Mesendoderm (in vitro differentiated cells): ENCODE data around the gene RNFT2.

Experiments
- DNase-seq: peaks from one replicate; pipeline ENCODE4 v3.0.0; 2013
- H2AK5ac ChIP-seq: 2 replicates; pipeline ENCODE4 v1.6.1; 2013; ENCODE audit warnings: low read length, inconsistent platforms
- H2BK120ac ChIP-seq: 2 replicates; pipeline ENCODE4 v1.6.1; 2013; ENCODE audit warnings: low read depth, mild to moderate bottlenecking, low read length, moderate library complexity, mixed read lengths
- H2BK15ac ChIP-seq: replicated peaks from 2 replicates; pipeline ENCODE4 v1.6.1; 2013; ENCODE audit warnings: low read depth, mild to moderate bottlenecking, moderate library complexity
- H2BK5ac ChIP-seq: 2 replicates; pipeline ENCODE4 v1.6.1; 2013; ENCODE audit warnings: low read length, inconsistent platforms
- H3K18ac ChIP-seq: 2 replicates; pipeline ENCODE4 v1.6.1; 2013; ENCODE audit warnings: mild to moderate bottlenecking, low read length, mixed read lengths
- H3K23ac ChIP-seq: one replicate; pipeline ENCODE4 v1.6.1; 2013; ENCODE audit warnings: low read length
- H3K27ac ChIP-seq: 2 replicates; pipeline ENCODE4 v1.5.1; 2013; ENCODE audit warnings: low read depth, mild to moderate bottlenecking, inconsistent platforms, low read length, moderate library complexity
- H3K27me3 ChIP-seq: 2 replicates; pipeline ENCODE4 v1.6.1; 2013; ENCODE audit warnings: low read length, control low read depth, mild to moderate bottlenecking, inconsistent platforms; ENCODE audit not compliant: insufficient read depth, poor library complexity
- H3K36me3 ChIP-seq: 2 replicates; pipeline ENCODE4 v1.6.1; 2013; ENCODE audit warnings: low read length, inconsistent platforms; ENCODE audit not compliant: control insufficient read depth, insufficient read depth
- H3K4ac ChIP-seq: one replicate; pipeline ENCODE4 v1.6.1; 2013; ENCODE audit warnings: low read depth, mild to moderate bottlenecking, low read length, moderate library complexity
- H3K4me1 ChIP-seq: 2 replicates; pipeline ENCODE4 v1.6.1; 2013; ENCODE audit warnings: low read depth, low read length, inconsistent platforms; ENCODE audit not compliant: control insufficient read depth
- H3K4me2 ChIP-seq: 2 replicates; pipeline ENCODE4 v1.6.1; 2013; ENCODE audit warnings: low read length
- H3K4me3 ChIP-seq: 2 replicates; pipeline ENCODE4 v1.5.1; 2013; ENCODE audit warnings: mild to moderate bottlenecking, low read length
- H3K56ac ChIP-seq: one replicate; pipeline ENCODE4 v1.6.1; 2013; ENCODE audit warnings: low read length
- H3K79me1 ChIP-seq: 2 replicates; pipeline ENCODE4 v1.6.1; 2013; ENCODE audit warnings: low read length, inconsistent platforms
- H3K79me2 ChIP-seq: 2 replicates; pipeline ENCODE4 v1.6.1; 2013; ENCODE audit warnings: mild to moderate bottlenecking, low read length; ENCODE audit not compliant: control insufficient read depth, insufficient read depth
- H3K9ac ChIP-seq: 2 replicates; pipeline ENCODE4 v1.6.1; 2013; ENCODE audit warnings: low read length, inconsistent platforms
- H4K5ac ChIP-seq: one replicate; pipeline ENCODE4 v1.6.1; 2013; ENCODE audit warnings: low read length
- H4K8ac ChIP-seq: one replicate; pipeline ENCODE4 v1.6.1; 2013; ENCODE audit warnings: low read depth, mild to moderate bottlenecking, control low read depth, low read length, moderate library complexity
- WGBS: extraction: QIAGEN DNeasy Blood & Tissue Kit; methylation state at CpG from one replicate; pipeline ENCODE4 v1.1.7; 2013; ENCODE audit warnings: low lambda C conversion rate, missing lambda C conversion rate; ENCODE audit not compliant: insufficient coverage; ENCODE audit errors: extremely low coverage; 5-methylcytosine and 5-hydroxymethylcytosine counted together

RNFT2 gene

GRCh38 chr12:116887244-116887643 lies 149.1 kb downstream of the RNFT2 start:
- H3K4me2 ChIP-seq = no peak overlapping the region
- no peak overlapping the region for H3K9ac ChIP-seq
- no peak overlapping the region for H2BK15ac ChIP-seq
- H3K79me1 ChIP-seq = no peaks in the 10 kb centered on the region
- DNase-seq = no peak
- no peak overlapping the region for H3K56ac ChIP-seq
- peaks cover 9% of the 10 kb centered on the region for H3K27me3 ChIP-seq
- no peak overlapping the region for H3K18ac ChIP-seq
- no peak overlapping the region for H2BK5ac ChIP-seq
- H3K36me3 ChIP-seq = no peaks in the 10 kb centered on the region
- no peak overlapping the region for H2BK120ac ChIP-seq
- H3K4me1 ChIP-seq = peaks cover 2% of the 10 kb centered on the region
- no CpG with 5 or more reads among the region's 1 CpG for WGBS
- no peak overlapping the region for H3K4ac ChIP-seq
- H3K4me3 ChIP-seq = no peak overlapping the region
- no peaks in the 10 kb centered on the region for H3K79me2 ChIP-seq
- no peak overlapping the region for H4K8ac ChIP-seq
- H3K23ac ChIP-seq = no peak overlapping the region
- H4K5ac ChIP-seq = no peak overlapping the region
- H2AK5ac ChIP-seq = no peak overlapping the region
- H3K27ac ChIP-seq = no peak overlapping the region

- H2BK15ac ChIP-seq = no peak overlapping the region
- no peaks in the 10 kb centered on the region for H3K79me2 ChIP-seq
- no peak overlapping the region for H3K56ac ChIP-seq
- no peak overlapping the region for H3K23ac ChIP-seq
- no peak overlapping the region for H3K27ac ChIP-seq
- no peak overlapping the region for H3K18ac ChIP-seq
- H2BK120ac ChIP-seq = no peak overlapping the region
- no CpG with 5 or more reads among the region's 6 CpGs for WGBS
- H3K4me3 ChIP-seq = no peak overlapping the region
- H3K4ac ChIP-seq = no peak overlapping the region
- H2BK5ac ChIP-seq = no peak overlapping the region
- H3K79me1 ChIP-seq = no peaks in the 10 kb centered on the region
- no peak for DNase-seq
- H2AK5ac ChIP-seq = no peak overlapping the region
- H4K5ac ChIP-seq = no peak overlapping the region
- H3K4me2 ChIP-seq = no peak overlapping the region
- no peaks in the 10 kb centered on the region for H3K4me1 ChIP-seq
- H3K27me3 ChIP-seq = peaks cover 2% of the 10 kb centered on the region
- no peaks in the 10 kb centered on the region for H3K36me3 ChIP-seq
- H4K8ac ChIP-seq = no peak overlapping the region
- no peak overlapping the region for H3K9ac ChIP-seq
These were observed 149.8 kb downstream of the RNFT2 start for GRCh38 chr12:116887897-116888296.

- Histone ChIP-seq H3K23ac (no peak overlapping the region), H3K4ac (no peak overlapping the region), H3K4me1 (no peaks in the 10 kb centered on the region), H3K36me3 (no peaks in the 10 kb centered on the region), H3K9ac (no peak overlapping the region), H3K27me3 (no peaks in the 10 kb centered on the region), H3K27ac (no peak overlapping the region), H2BK15ac (no peak overlapping the region), H4K5ac (no peak overlapping the region), H2BK5ac (no peak overlapping the region), H3K79me1 (no peaks in the 10 kb centered on the region), H4K8ac (no peak overlapping the region), H2BK120ac (no peak overlapping the region), H2AK5ac (no peak overlapping the region), H3K56ac (no peak overlapping the region), H3K4me2 (no peak overlapping the region), H3K79me2 (no peaks in the 10 kb centered on the region), H3K4me3 (no peak overlapping the region), H3K18ac (no peak overlapping the region)
- DNase-seq = no peak
- no CpG with 5 or more reads among the region's 2 CpGs for WGBS
These were observed 152.2 kb downstream of the RNFT2 start for GRCh38 chr12:116890330-116890729.

- DNase-seq = no peak
- Histone ChIP-seq H2AK5ac (no peak overlapping the region), H4K5ac (no peak overlapping the region), H3K18ac (no peak overlapping the region), H2BK120ac (no peak overlapping the region), H3K4ac (no peak overlapping the region), H3K4me2 (no peak overlapping the region), H3K4me1 (no peaks in the 10 kb centered on the region), H3K56ac (no peak overlapping the region), H3K36me3 (no peaks in the 10 kb centered on the region), H2BK15ac (no peak overlapping the region), H3K27me3 (no peaks in the 10 kb centered on the region), H2BK5ac (no peak overlapping the region), H4K8ac (no peak overlapping the region), H3K79me1 (no peaks in the 10 kb centered on the region), H3K79me2 (no peaks in the 10 kb centered on the region), H3K27ac (no peak overlapping the region), H3K23ac (no peak overlapping the region), H3K9ac (no peak overlapping the region), H3K4me3 (no peak overlapping the region)
- WGBS = no CpG with 5 or more reads among the region's 3 CpGs
These were observed 152.9 kb downstream of the RNFT2 start for GRCh38 chr12:116891019-116891418.

- no peaks in the 10 kb centered on the region for H3K36me3 ChIP-seq
- DNase-seq = peak; percentile 45
These were observed 154.4 kb downstream of the RNFT2 start for GRCh38 chr12:116892349-116893140.

GRCh38 chr12:116894913-116895312 lies 156.8 kb downstream of the RNFT2 start:
- no peak overlapping the region for H3K27ac ChIP-seq
- no peak overlapping the region for H4K5ac ChIP-seq
- H3K9ac ChIP-seq = no peak overlapping the region
- H2AK5ac ChIP-seq = no peak overlapping the region
- no peak overlapping the region for H3K4me2 ChIP-seq
- no peak overlapping the region for H2BK15ac ChIP-seq
- no peaks in the 10 kb centered on the region for H3K36me3 ChIP-seq
- DNase-seq = no peak
- no peaks in the 10 kb centered on the region for H3K79me2 ChIP-seq
- no peak overlapping the region for H2BK5ac ChIP-seq
- no peak overlapping the region for H3K4ac ChIP-seq
- H3K27me3 ChIP-seq = no peaks in the 10 kb centered on the region
- H2BK120ac ChIP-seq = no peak overlapping the region
- no peak overlapping the region for H4K8ac ChIP-seq
- H3K4me1 ChIP-seq = no peaks in the 10 kb centered on the region
- no peaks in the 10 kb centered on the region for H3K79me1 ChIP-seq
- no peak overlapping the region for H3K18ac ChIP-seq
- H3K56ac ChIP-seq = no peak overlapping the region
- no peak overlapping the region for H3K4me3 ChIP-seq
- H3K23ac ChIP-seq = no peak overlapping the region
- WGBS = no CpG with 5 or more reads among the region's 3 CpGs

More at GRCh38 chr12:116892349-116893140, 154.4 kb downstream of the RNFT2 start:
- H3K56ac ChIP-seq = no peak overlapping the region
- H3K4me2 ChIP-seq = no peak overlapping the region
- no peak overlapping the region for H3K4ac ChIP-seq
- H3K79me1 ChIP-seq = no peaks in the 10 kb centered on the region
- H3K4me3 ChIP-seq = no peak overlapping the region
- H3K27ac ChIP-seq = no peak overlapping the region
- no peak overlapping the region for H2BK15ac ChIP-seq
- H2AK5ac ChIP-seq = no peak overlapping the region
- H3K79me2 ChIP-seq = no peaks in the 10 kb centered on the region
- no peaks in the 10 kb centered on the region for H3K4me1 ChIP-seq
- H3K27me3 ChIP-seq = no peaks in the 10 kb centered on the region
- no peak overlapping the region for H3K9ac ChIP-seq
- H2BK120ac ChIP-seq = no peak overlapping the region
- H2BK5ac ChIP-seq = no peak overlapping the region
- H3K18ac ChIP-seq = no peak overlapping the region
- no peak overlapping the region for H4K8ac ChIP-seq
- no CpG with 5 or more reads among the region's 12 CpGs for WGBS
- no peak overlapping the region for H4K5ac ChIP-seq
- no peak overlapping the region for H3K23ac ChIP-seq
